ENCODE data around the gene VAX1.

DNA sequence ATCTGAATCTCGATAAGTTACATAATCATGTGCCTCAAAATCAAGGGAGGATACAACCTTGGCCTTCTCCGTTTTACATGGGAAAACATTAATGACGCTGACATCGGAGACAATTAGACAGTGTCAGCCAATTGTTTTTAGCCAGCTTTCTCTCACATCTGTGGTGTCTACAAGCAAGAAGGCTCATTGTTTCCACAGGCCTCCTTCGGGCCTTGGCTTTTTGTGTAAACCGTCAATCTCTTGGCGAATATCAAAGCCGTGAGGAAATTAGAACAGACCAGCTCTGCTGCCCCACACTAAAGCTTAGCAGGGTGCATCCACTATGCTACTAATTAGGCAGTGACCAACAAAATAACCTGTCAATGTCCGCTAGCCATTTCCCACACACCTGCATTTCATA lies 43.2 kb downstream of the VAX1 start:
- TF ChIP-seq POLR2A (IDR thresholded peaks at IDR 0.05; ENCODE audit: extremely low read depth, insufficient read length) = no peak
- TF ChIP-seq CTCF (IDR thresholded peaks at IDR 0.05; ENCODE audit: low read depth, low read length) = no peak
